PFSK-1 (cell line): Measurements from ENCODE around the gene PARN.

Source experiments
- FOXP2 ChIP-seq: optimal IDR thresholded peaks from 2 replicates; pipeline ENCODE3; 2011; ENCODE audit warnings: borderline replicate concordance, control low read depth, inconsistent platforms; ENCODE audit not compliant: insufficient read depth; ENCODE audit errors: extremely low read length, extremely low read depth
- POLR2AphosphoS5 ChIP-seq: IDR thresholded peaks from 2 replicates; pipeline ENCODE4 v1.6.1; 2012; ENCODE audit warnings: low read depth, mild to moderate bottlenecking, control low read depth, low read length, moderate library complexity
- REST ChIP-seq, 2 experiments: IDR thresholded peaks; 2 replicates each; pipeline versions ENCODE4 v1.6.1 to v1.8.0; 2011 to 2012; ENCODE audit warnings: low read depth in 2 of 2, low read length in 2 of 2, control low read depth in 1 of 2, inconsistent platforms in 1 of 2, mild to moderate bottlenecking in 1 of 2, moderate library complexity in 1 of 2; ENCODE audit not compliant: insufficient read depth in 1 of 2
- SIN3A ChIP-seq: IDR thresholded peaks from 2 replicates; pipeline ENCODE4 v1.6.1; 2012; ENCODE audit warnings: mild to moderate bottlenecking, low read length, moderate library complexity, borderline replicate concordance; ENCODE audit not compliant: insufficient read depth
- TAF1 ChIP-seq: IDR thresholded peaks from 2 replicates; pipeline ENCODE4 v1.6.1; 2012; ENCODE audit warnings: low read length, control low read depth, borderline replicate concordance; ENCODE audit not compliant: insufficient read depth

Gene PARN

GRCh38 chr16:14427371-14427948 is 202.6 kb downstream of the PARN start:
- TF ChIP-seq REST (IDR thresholded peaks at IDR 0.05; ENCODE audit: insufficient read depth in 1 of 2, low read depth in 2 of 2, low read length in 2 of 2): no peak
- TF ChIP-seq SIN3A: no peak
- TF ChIP-seq TAF1: no peak
- TF ChIP-seq FOXP2: no peak
- TF ChIP-seq POLR2AphosphoS5: no peak

GRCh38 chr16:14424595-14424994 is 205.5 kb downstream of the PARN start:
- TF ChIP-seq POLR2AphosphoS5: no peak
- no peak for TF ChIP-seq REST (IDR thresholded peaks at IDR 0.05; ENCODE audit: insufficient read depth in 1 of 2, low read depth in 2 of 2, low read length in 2 of 2)
- no peak for TF ChIP-seq FOXP2

DNA sequence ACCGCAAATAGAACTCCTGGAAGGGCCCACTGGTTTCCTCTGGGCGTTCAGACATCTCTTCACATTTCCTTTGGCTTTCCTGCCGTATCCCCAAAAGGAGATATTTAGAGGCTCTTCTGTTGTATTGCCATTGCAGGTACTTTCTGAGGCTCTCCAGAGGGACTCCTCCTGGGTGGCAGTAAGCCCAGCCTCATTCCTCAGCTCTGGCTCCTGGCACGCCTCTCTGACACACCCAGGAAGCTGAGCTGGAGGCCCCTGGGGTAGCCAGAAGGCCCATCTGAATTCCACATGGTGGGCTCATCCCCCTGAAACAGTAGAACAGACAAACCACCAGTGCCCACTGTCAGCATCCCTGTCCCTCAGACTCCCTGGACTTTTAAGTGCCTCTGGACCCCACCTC is 206.7 kb downstream of the PARN start:
- no peak for TF ChIP-seq POLR2AphosphoS5
- TF ChIP-seq FOXP2: no peak
- no peak for TF ChIP-seq TAF1
- TF ChIP-seq REST (IDR thresholded peaks at IDR 0.05; ENCODE audit: insufficient read depth in 1 of 2, low read depth in 2 of 2, low read length in 2 of 2): no peak
- TF ChIP-seq SIN3A: no peak

DNA sequence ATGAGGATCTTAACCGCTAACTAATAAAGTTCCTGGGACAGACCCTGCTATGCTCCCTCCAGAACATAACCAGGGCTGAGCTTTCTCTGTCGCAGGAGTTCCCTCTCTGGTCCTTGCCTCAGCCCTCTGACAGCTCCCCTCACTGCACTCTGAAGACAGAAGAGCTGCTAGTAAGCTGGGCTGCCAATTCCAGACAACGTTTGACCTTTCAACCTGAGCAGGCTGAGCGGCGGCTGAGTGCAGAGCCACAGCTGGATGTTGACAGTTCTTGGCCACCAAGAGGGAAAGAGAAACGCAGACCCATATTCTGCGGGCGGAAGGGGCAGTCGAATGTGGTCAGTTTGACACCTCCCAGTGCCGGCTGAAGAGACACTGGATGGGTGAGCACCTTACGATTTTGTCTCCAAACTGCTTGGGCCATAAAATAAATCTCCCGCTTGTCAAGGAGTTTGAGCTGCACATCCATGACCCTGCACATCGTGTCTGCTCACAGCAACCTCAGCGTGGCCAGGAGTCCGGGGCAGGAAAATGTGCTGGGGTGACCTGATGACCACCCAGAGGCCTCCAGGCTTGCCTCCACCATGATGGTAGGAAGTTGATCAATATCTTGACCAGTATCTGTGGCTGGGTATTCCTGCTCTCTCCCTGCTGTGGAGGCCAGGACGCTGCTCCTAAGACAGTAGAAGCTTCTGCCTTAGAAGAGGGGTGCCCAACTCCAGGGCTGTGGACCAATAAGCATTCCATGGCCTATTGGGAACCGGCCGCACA is 209.2 kb downstream of the PARN start:
- TF ChIP-seq TAF1 (no peak), SIN3A (no peak), FOXP2 (no peak), POLR2AphosphoS5 (no peak), REST (IDR thresholded peaks at IDR 0.05; ENCODE audit: insufficient read depth in 1 of 2, low read depth in 2 of 2, low read length in 2 of 2) (no peak)
